BLaER1 (cell line): Measurements from ENCODE around the gene PSMD3.

ENCODE experiments used
- H3K27ac ChIP-seq: shearing (Covaris generic); formaldehyde crosslinking; 2 replicates; pipeline ENCODE4 v1.8.1; 2022
- H3K27me3 ChIP-seq: shearing (Covaris generic); formaldehyde crosslinking; 2 replicates; pipeline ENCODE4 v1.8.1; 2022
- H3K36me3 ChIP-seq: shearing (Covaris generic); formaldehyde crosslinking; 2 replicates; pipeline ENCODE4 v1.8.1; 2022
- H3K4me1 ChIP-seq: shearing (Covaris generic); formaldehyde crosslinking; 2 replicates; pipeline ENCODE4 v1.8.1; 2022
- H3K4me2 ChIP-seq: shearing (Covaris generic); formaldehyde crosslinking; 2 replicates; pipeline ENCODE4 v1.8.1; 2022
- H3K4me3 ChIP-seq: shearing (Covaris generic); formaldehyde crosslinking; 2 replicates; pipeline ENCODE4 v1.8.1; 2022
- H3K9ac ChIP-seq: shearing (Covaris generic); formaldehyde crosslinking; 2 replicates; pipeline ENCODE4 v1.8.1; 2022
- H3K9me3 ChIP-seq: shearing (Covaris generic); formaldehyde crosslinking; 2 replicates; pipeline ENCODE4 v1.8.1; 2022
- H4K20me1 ChIP-seq: shearing (Covaris generic); formaldehyde crosslinking; 2 replicates; pipeline ENCODE4 v1.8.1; 2022
- Cebpa-rat ChIP-seq: shearing (Covaris generic); IDR thresholded peaks from 2 replicates; pipeline ENCODE4 v1.8.1; 2022

PSMD3 gene

GRCh38 chr17:39955726-39956225 lies 24.8 kb upstream of the PSMD3 start:
- no peak for TF ChIP-seq Cebpa-rat
- no peak overlapping the region; the same call in 1 of the 2 replicates for H3K4me2 ChIP-seq

GRCh38 chr17:39960524-39961041 lies 20.0 kb upstream of the PSMD3 start:
- H3K27ac ChIP-seq: peak overlapping the region; percentile 30; the same call in 1 of the 2 replicates
- peaks cover 38% of the 10 kb centered on the region for H3K4me1 ChIP-seq
- no peaks in the 10 kb centered on the region for H4K20me1 ChIP-seq
- H3K4me2 ChIP-seq: peak overlapping the region; percentile 73
- no peak overlapping the region for H3K4me3 ChIP-seq
- no peaks in the 10 kb centered on the region for H3K9me3 ChIP-seq
- H3K27me3 ChIP-seq: no peaks in the 10 kb centered on the region
- no peaks in the 10 kb centered on the region for H3K36me3 ChIP-seq
- H3K9ac ChIP-seq: 0 out of 2 replicates have a peak overlapping the region, but pooled peaks have one; percentile 8
- TF ChIP-seq Cebpa-rat: no peak

More at GRCh38 chr17:39955726-39956225, 24.8 kb upstream of the PSMD3 start:
- Histone ChIP-seq H3K9ac (no peak overlapping the region), H3K4me3 (no peak overlapping the region), H3K4me1 (peaks cover 54% of the 10 kb centered on the region), H3K27me3 (no peaks in the 10 kb centered on the region), H3K36me3 (no peaks in the 10 kb centered on the region), H3K27ac (no peak overlapping the region), H4K20me1 (no peaks in the 10 kb centered on the region), H3K9me3 (no peaks in the 10 kb centered on the region)

DNA sequence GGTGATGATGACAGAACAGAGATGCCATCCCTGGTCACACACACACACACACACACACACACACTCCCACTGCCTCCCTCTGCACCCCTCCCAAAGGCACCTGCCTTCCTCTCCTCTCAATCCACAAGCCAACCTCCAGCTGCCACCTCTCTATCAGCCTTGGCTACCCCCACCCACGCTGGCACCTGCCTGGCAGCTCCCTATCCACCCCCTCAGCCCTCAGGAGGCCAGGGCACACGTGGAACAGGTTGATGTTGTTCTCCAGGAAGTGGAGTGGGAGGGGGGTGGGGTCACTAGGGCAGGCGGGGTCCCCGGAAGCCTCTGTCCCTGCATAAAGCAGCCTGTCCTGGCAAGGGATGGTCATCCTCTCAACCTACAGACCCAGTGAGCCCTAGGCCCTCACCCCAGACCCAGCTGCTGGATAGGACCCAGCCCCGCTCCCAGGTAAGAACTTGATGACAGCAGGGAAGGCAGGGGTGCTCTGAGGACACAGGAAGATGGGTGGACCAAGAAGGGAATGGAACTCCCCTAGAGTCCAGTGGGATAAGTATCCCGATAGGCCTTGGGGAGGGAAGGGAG lies 17.9 kb upstream of the PSMD3 start, which contains the start of gene GSDMA:
Gene GSDMA, plus strand, starts transcription at position 363 of the 579 bp plus-strand sequence. CDS start 2,684 bp downstream, outside the sequence.
- Histone ChIP-seq H3K9me3 (no peaks in the 10 kb centered on the region), H4K20me1 (no peaks in the 10 kb centered on the region), H3K27ac (no peak within 1 kb of the TSS), H3K4me1 (peaks cover 32% of the 10 kb centered on the region), H3K27me3 (no peaks in the 10 kb centered on the region), H3K4me3 (no peak within 1 kb of the TSS), H3K9ac (no peak within 1 kb of the TSS), H3K4me2 (peak within 1 kb of the TSS; percentile 19; the same call in 1 of the 2 replicates), H3K36me3 (no peaks in the 10 kb centered on the region)
- no peak for TF ChIP-seq Cebpa-rat

DNA sequence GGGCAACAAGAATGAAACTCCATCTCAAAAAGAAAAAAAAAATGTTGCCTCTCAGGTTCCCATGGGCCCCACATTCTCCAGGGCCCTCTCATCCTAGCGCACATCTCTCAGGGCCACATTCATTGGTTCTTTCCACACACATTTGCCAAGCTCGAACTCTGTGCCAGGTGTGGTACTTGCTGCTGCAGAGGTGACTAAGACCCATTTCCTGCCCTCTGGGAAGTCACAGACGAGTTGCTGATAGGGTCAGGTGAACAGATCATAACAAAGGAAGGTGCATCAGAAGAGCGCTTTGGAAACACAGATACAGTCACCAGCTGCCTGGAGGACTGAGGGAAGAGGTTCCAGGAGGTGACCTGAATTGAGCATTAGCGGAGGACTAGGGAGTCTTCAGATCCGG lies 16.8 kb upstream of the PSMD3 start:
- H4K20me1 ChIP-seq: no peaks in the 10 kb centered on the region
- no peak overlapping the region for H3K9ac ChIP-seq
- H3K27me3 ChIP-seq: no peaks in the 10 kb centered on the region
- no peak overlapping the region for H3K4me3 ChIP-seq
- peaks cover 29% of the 10 kb centered on the region for H3K4me1 ChIP-seq
- H3K9me3 ChIP-seq: no peaks in the 10 kb centered on the region
- H3K36me3 ChIP-seq: no peaks in the 10 kb centered on the region
- TF ChIP-seq Cebpa-rat: no peak
- no peak overlapping the region for H3K4me2 ChIP-seq
- no peak overlapping the region for H3K27ac ChIP-seq

GRCh38 chr17:39965017-39965699 lies 15.4 kb upstream of the PSMD3 start:
- TF ChIP-seq Cebpa-rat: no peak
- Histone ChIP-seq H3K4me1 (peaks cover 16% of the 10 kb centered on the region), H3K36me3 (no peaks in the 10 kb centered on the region), H3K27me3 (no peaks in the 10 kb centered on the region), H3K9me3 (no peaks in the 10 kb centered on the region), H3K9ac (no peak overlapping the region), H3K27ac (no peak overlapping the region), H3K4me3 (no peak overlapping the region), H4K20me1 (no peaks in the 10 kb centered on the region), H3K4me2 (no peak overlapping the region)

DNA sequence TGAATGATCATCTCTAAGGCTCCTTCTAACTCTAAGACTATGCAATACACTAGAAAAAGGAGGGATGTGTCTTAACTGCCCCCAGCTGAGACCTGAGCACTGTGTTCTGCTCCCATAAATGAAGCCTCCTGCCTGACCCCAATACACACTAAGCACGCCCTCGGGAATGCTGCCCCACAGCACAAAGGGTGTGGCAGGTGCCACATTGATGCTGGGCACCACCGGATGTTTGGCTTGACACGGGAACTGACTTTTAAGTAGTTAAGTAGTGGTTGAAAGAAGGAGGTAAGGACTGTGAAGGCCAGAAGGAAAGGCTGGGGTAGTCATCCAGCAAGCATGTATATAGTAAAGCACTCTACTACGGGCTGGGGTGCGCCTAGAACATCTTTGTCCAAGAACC lies 13.8 kb upstream of the PSMD3 start:
- Histone ChIP-seq H3K27me3 (no peaks in the 10 kb centered on the region), H3K9me3 (no peaks in the 10 kb centered on the region), H3K9ac (no peak overlapping the region), H4K20me1 (no peaks in the 10 kb centered on the region), H3K4me1 (peaks cover 10% of the 10 kb centered on the region), H3K36me3 (no peaks in the 10 kb centered on the region), H3K4me2 (no peak overlapping the region), H3K27ac (no peak overlapping the region), H3K4me3 (no peak overlapping the region)
- no peak for TF ChIP-seq Cebpa-rat

GRCh38 chr17:39968761-39969160 lies 11.8 kb upstream of the PSMD3 start:
- no peak overlapping the region for H3K27ac ChIP-seq
- no peaks in the 10 kb centered on the region for H3K27me3 ChIP-seq
- TF ChIP-seq Cebpa-rat: no peak
- no peaks in the 10 kb centered on the region for H3K36me3 ChIP-seq
- no peaks in the 10 kb centered on the region for H3K4me1 ChIP-seq
- no peak overlapping the region for H3K9ac ChIP-seq
- H3K4me3 ChIP-seq: no peak overlapping the region
- H3K4me2 ChIP-seq: no peak overlapping the region
- H3K9me3 ChIP-seq: no peaks in the 10 kb centered on the region
- no peaks in the 10 kb centered on the region for H4K20me1 ChIP-seq

- no peak for TF ChIP-seq Cebpa-rat
- Histone ChIP-seq H3K27me3 (no peaks in the 10 kb centered on the region), H3K4me1 (no peaks in the 10 kb centered on the region), H3K36me3 (no peaks in the 10 kb centered on the region), H3K27ac (no peak overlapping the region), H3K9ac (no peak overlapping the region), H3K4me3 (no peak overlapping the region), H4K20me1 (no peaks in the 10 kb centered on the region), H3K4me2 (no peak overlapping the region), H3K9me3 (no peaks in the 10 kb centered on the region)
Observed at GRCh38 chr17:39969375-39969774, 11.2 kb upstream of the PSMD3 start.

DNA sequence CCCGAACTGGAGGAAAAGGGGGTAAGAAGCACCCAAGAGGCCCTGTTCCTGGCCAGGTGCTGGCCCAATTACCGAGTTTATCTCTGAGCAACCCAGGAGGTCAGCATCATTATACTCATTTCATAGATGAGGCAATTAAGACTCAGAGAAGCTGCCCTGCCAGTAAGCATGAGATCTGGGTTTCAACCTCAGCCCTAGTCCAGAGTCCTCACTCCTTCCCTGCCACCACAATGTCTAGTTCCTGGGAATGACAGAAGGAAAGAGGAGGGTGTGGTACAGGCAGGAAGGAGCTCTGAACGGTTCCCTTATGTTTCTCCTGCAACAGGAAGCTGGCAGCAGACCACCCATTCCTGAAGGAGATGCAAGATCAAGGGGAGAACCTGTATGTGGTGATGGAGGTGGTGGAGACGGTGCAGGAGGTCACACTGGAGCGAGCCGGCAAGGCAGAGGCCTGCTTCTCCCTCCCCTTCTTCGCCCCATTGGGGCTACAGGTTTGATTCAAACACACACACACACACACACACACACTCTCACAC lies 10.4 kb upstream of the PSMD3 start:
- no peaks in the 10 kb centered on the region for H3K36me3 ChIP-seq
- 0 out of 2 replicates have a peak, but pooled peaks cover 2% of the 10 kb centered on the region for H3K4me1 ChIP-seq
- no peaks in the 10 kb centered on the region for H4K20me1 ChIP-seq
- H3K9ac ChIP-seq: no peak overlapping the region
- H3K27me3 ChIP-seq: no peaks in the 10 kb centered on the region
- H3K9me3 ChIP-seq: no peaks in the 10 kb centered on the region
- no peak overlapping the region for H3K4me2 ChIP-seq
- TF ChIP-seq Cebpa-rat: no peak
- H3K27ac ChIP-seq: no peak overlapping the region
- no peak overlapping the region for H3K4me3 ChIP-seq

DNA sequence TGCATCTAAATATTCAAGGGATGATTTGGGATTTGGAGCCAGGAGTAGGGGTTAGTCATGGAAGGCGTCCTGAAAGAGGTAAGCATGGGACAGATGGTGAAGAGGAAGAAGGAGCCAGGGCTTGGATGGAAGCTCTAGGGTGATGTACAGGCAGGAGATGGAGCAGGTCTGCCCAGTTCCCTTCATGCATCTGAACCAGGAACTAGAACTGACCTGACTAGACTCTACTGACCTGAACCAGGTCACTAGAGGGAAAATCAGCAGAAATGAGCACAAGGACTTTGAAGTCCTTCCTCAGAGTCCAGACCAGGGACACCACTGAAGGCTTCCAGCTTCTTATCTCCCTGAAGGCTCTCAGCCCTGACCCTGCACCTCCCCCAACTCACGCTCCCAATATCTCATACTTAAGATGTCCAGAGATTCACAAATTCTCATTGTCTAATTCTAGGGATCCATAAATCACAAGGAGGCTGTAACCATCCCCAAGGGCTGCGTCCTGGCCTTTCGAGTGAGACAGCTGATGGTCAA lies 9.5 kb upstream of the PSMD3 start:
- Histone ChIP-seq H3K4me2 (no peak overlapping the region), H3K27ac (no peak overlapping the region)
- no peak for TF ChIP-seq Cebpa-rat

More for the DNA sequence above, 9.5 kb upstream of the PSMD3 start:
- Histone ChIP-seq H3K9ac (no peak overlapping the region), H3K4me3 (no peak overlapping the region), H3K27me3 (no peaks in the 10 kb centered on the region), H4K20me1 (no peaks in the 10 kb centered on the region), H3K36me3 (no peaks in the 10 kb centered on the region), H3K9me3 (no peaks in the 10 kb centered on the region), H3K4me1 (0 out of 2 replicates have a peak, but pooled peaks cover 4% of the 10 kb centered on the region)
